ENCODE measurements around the gene ARF3. TPM values are rescaled to one million over a fixed set of nuclear protein-coding genes. Genes with fewer than 3 reads are reported as not detected.

Gene ARF3
- polyA plus RNA-seq, 4 donors: 37.3 to 104 (median 67.4) TPM

- FAIRE-seq (no peak), DNase-seq (peak; percentile 76 to 87)
- H3K4me3 ChIP-seq (ENCODE audit: low read depth in 1 of 3, low read length in 3 of 3): peak overlapping the region in 2 of 3 donors; percentile 16 to 60
- no peak overlapping the region for H3K27ac ChIP-seq (ENCODE audit: low read depth in 1 of 3, low read length in 2 of 3)
- peaks cover 0 to 81% (median 17%) of the 10 kb centered on the region in 3 donors for H3K27me3 ChIP-seq (ENCODE audit: control insufficient read depth in 3 of 3, insufficient read depth in 3 of 3, low read length in 3 of 3)
- 3 to 4% (median 4%) methylated on average over 63 to 71 of the region's 71 CpGs for WGBS, 3 donors
- no peaks in the 10 kb centered on the region for H3K9me3 ChIP-seq (ENCODE audit: control insufficient read depth in 2 of 2, insufficient read depth in 1 of 2, low read depth in 1 of 2, low read length in 1 of 2)
- H3K4me1 ChIP-seq (ENCODE audit: control insufficient read depth in 3 of 3, insufficient read depth in 2 of 3, low read depth in 1 of 3, low read length in 2 of 3): peaks cover 3 to 36% (median 7%) of the 10 kb centered on the region in 3 donors
- H3K36me3 ChIP-seq (ENCODE audit: control insufficient read depth in 3 of 3, insufficient read depth in 2 of 3, low read depth in 1 of 3, low read length in 3 of 3): peaks cover 0 to 13% (median 3%) of the 10 kb centered on the region in 3 donors
Measured at GRCh38 chr12:48996794-48997718, 39.8 kb upstream of the ARF3 start.

- Histone ChIP-seq H3K27ac (ENCODE audit: low read depth in 1 of 3, low read length in 2 of 3) (no peak overlapping the region), H3K36me3 (ENCODE audit: control insufficient read depth in 3 of 3, insufficient read depth in 2 of 3, low read depth in 1 of 3, low read length in 3 of 3) (peaks cover 0 to 1% (median 0%) of the 10 kb centered on the region in 3 donors), H3K27me3 (ENCODE audit: control insufficient read depth in 3 of 3, insufficient read depth in 3 of 3, low read length in 3 of 3) (peaks cover 0 to 90% (median 12%) of the 10 kb centered on the region in 3 donors), H3K4me3 (ENCODE audit: low read depth in 1 of 3, low read length in 3 of 3) (peak overlapping the region in 1 of 3 donors; percentile 9), H3K9me3 (ENCODE audit: control insufficient read depth in 2 of 2, insufficient read depth in 1 of 2, low read depth in 1 of 2, low read length in 1 of 2) (no peaks in the 10 kb centered on the region), H3K4me1 (ENCODE audit: control insufficient read depth in 3 of 3, insufficient read depth in 2 of 3, low read depth in 1 of 3, low read length in 2 of 3) (peaks cover 3 to 35% (median 7%) of the 10 kb centered on the region in 3 donors)
- 5 to 7% (median 6%) methylated on average over 31 to 32 of the region's 32 CpGs for WGBS, 3 donors
- peak; percentile 80 to 86 for DNase-seq
- no peak for FAIRE-seq
Measured at GRCh38 chr12:48995086-48995879, 38.0 kb upstream of the ARF3 start.

GRCh38 chr12:48994224-48995085 is 37.2 kb upstream of the ARF3 start:
- FAIRE-seq: no peak
- Histone ChIP-seq H3K36me3 (ENCODE audit: control insufficient read depth in 3 of 3, insufficient read depth in 2 of 3, low read depth in 1 of 3, low read length in 3 of 3) (no peaks in the 10 kb centered on the region), H3K27ac (ENCODE audit: low read depth in 1 of 3, low read length in 2 of 3) (no peak overlapping the region), H3K4me3 (ENCODE audit: low read depth in 1 of 3, low read length in 3 of 3) (no peak overlapping the region), H3K4me1 (ENCODE audit: control insufficient read depth in 3 of 3, insufficient read depth in 2 of 3, low read depth in 1 of 3, low read length in 2 of 3) (peaks cover 0 to 27% (median 7%) of the 10 kb centered on the region in 3 donors), H3K9me3 (ENCODE audit: control insufficient read depth in 2 of 2, insufficient read depth in 1 of 2, low read depth in 1 of 2, low read length in 1 of 2) (no peaks in the 10 kb centered on the region), H3K27me3 (ENCODE audit: control insufficient read depth in 3 of 3, insufficient read depth in 3 of 3, low read length in 3 of 3) (peaks cover 0 to 87% (median 11%) of the 10 kb centered on the region in 3 donors)
- 10 to 25% (median 20%) methylated on average over 21 to 32 of the region's 32 CpGs for WGBS, 3 donors
- peak in 1 of 2 donors; percentile 16 for DNase-seq

- no peak overlapping the region for H3K27ac ChIP-seq (ENCODE audit: low read depth in 1 of 3, low read length in 2 of 3)
- no peak for FAIRE-seq
- no peak for DNase-seq
- H3K36me3 ChIP-seq (ENCODE audit: control insufficient read depth in 3 of 3, insufficient read depth in 2 of 3, low read depth in 1 of 3, low read length in 3 of 3): no peaks in the 10 kb centered on the region
- H3K4me1 ChIP-seq (ENCODE audit: control insufficient read depth in 3 of 3, insufficient read depth in 2 of 3, low read depth in 1 of 3, low read length in 2 of 3): peaks cover 0 to 22% (median 4%) of the 10 kb centered on the region in 3 donors
- H3K9me3 ChIP-seq (ENCODE audit: control insufficient read depth in 2 of 2, insufficient read depth in 1 of 2, low read depth in 1 of 2, low read length in 1 of 2): no peaks in the 10 kb centered on the region
- H3K27me3 ChIP-seq (ENCODE audit: control insufficient read depth in 3 of 3, insufficient read depth in 3 of 3, low read length in 3 of 3): peaks cover 0 to 87% (median 14%) of the 10 kb centered on the region in 3 donors
- 42 to 60% (median 59%) methylated on average over 3 of the region's 3 CpGs for WGBS, 3 donors
- no peak overlapping the region for H3K4me3 ChIP-seq (ENCODE audit: low read depth in 1 of 3, low read length in 3 of 3)
Measured at GRCh38 chr12:48993787-48994186, 36.5 kb upstream of the ARF3 start.

GRCh38 chr12:48991247-48992050 is 34.2 kb upstream of the ARF3 start:
- WGBS, 3 donors: 60 to 72% (median 66%) methylated on average over 8 of the region's 8 CpGs
- H3K36me3 ChIP-seq (ENCODE audit: control insufficient read depth in 3 of 3, insufficient read depth in 2 of 3, low read depth in 1 of 3, low read length in 3 of 3): no peaks in the 10 kb centered on the region
- no peak for FAIRE-seq
- H3K4me1 ChIP-seq (ENCODE audit: control insufficient read depth in 3 of 3, insufficient read depth in 2 of 3, low read depth in 1 of 3, low read length in 2 of 3): peaks cover 0 to 8% (median 0%) of the 10 kb centered on the region in 3 donors
- H3K27me3 ChIP-seq (ENCODE audit: control insufficient read depth in 3 of 3, insufficient read depth in 3 of 3, low read length in 3 of 3): peaks cover 0 to 90% (median 14%) of the 10 kb centered on the region in 3 donors
- H3K9me3 ChIP-seq (ENCODE audit: control insufficient read depth in 2 of 2, insufficient read depth in 1 of 2, low read depth in 1 of 2, low read length in 1 of 2): no peaks in the 10 kb centered on the region
- DNase-seq: no peak
- H3K27ac ChIP-seq (ENCODE audit: low read depth in 1 of 3, low read length in 2 of 3): no peak overlapping the region
- no peak overlapping the region for H3K4me3 ChIP-seq (ENCODE audit: low read depth in 1 of 3, low read length in 3 of 3)

GRCh38 chr12:48990552-48990951 is 33.3 kb upstream of the ARF3 start:
- FAIRE-seq (no peak), DNase-seq (no peak)
- no peak overlapping the region for H3K27ac ChIP-seq (ENCODE audit: low read depth in 1 of 3, low read length in 2 of 3)
- H3K4me3 ChIP-seq (ENCODE audit: low read depth in 1 of 3, low read length in 3 of 3): no peak overlapping the region
- no peaks in the 10 kb centered on the region for H3K36me3 ChIP-seq (ENCODE audit: control insufficient read depth in 3 of 3, insufficient read depth in 2 of 3, low read depth in 1 of 3, low read length in 3 of 3)
- H3K27me3 ChIP-seq (ENCODE audit: control insufficient read depth in 3 of 3, insufficient read depth in 3 of 3, low read length in 3 of 3): peaks cover 0 to 90% (median 14%) of the 10 kb centered on the region in 3 donors
- H3K9me3 ChIP-seq (ENCODE audit: control insufficient read depth in 2 of 2, insufficient read depth in 1 of 2, low read depth in 1 of 2, low read length in 1 of 2): no peaks in the 10 kb centered on the region
- H3K4me1 ChIP-seq (ENCODE audit: control insufficient read depth in 3 of 3, insufficient read depth in 2 of 3, low read depth in 1 of 3, low read length in 2 of 3): peaks cover 0 to 6% (median 0%) of the 10 kb centered on the region in 3 donors

- H3K9me3 ChIP-seq (ENCODE audit: control insufficient read depth in 2 of 2, insufficient read depth in 1 of 2, low read depth in 1 of 2, low read length in 1 of 2): no peaks in the 10 kb centered on the region
- no peaks in the 10 kb centered on the region for H3K36me3 ChIP-seq (ENCODE audit: control insufficient read depth in 3 of 3, insufficient read depth in 2 of 3, low read depth in 1 of 3, low read length in 3 of 3)
- H3K27ac ChIP-seq (ENCODE audit: low read depth in 1 of 3, low read length in 2 of 3): no peak overlapping the region
- H3K4me1 ChIP-seq (ENCODE audit: control insufficient read depth in 3 of 3, insufficient read depth in 2 of 3, low read depth in 1 of 3, low read length in 2 of 3): no peaks in the 10 kb centered on the region
- no peak overlapping the region for H3K4me3 ChIP-seq (ENCODE audit: low read depth in 1 of 3, low read length in 3 of 3)
- DNase-seq: peak; percentile 53 to 69
- H3K27me3 ChIP-seq (ENCODE audit: control insufficient read depth in 3 of 3, insufficient read depth in 3 of 3, low read length in 3 of 3): peaks cover 0 to 89% (median 11%) of the 10 kb centered on the region in 3 donors
- WGBS, 3 donors: 20 to 28% (median 25%) methylated on average over 16 of the region's 16 CpGs
- FAIRE-seq: no peak
Measured at GRCh38 chr12:48988030-48988649, 30.9 kb upstream of the ARF3 start.

Data from small intestine (tissue), 7 donors.